Left colon (tissue), 2 donors: ENCODE data around the gene CWH43. TPM values are rescaled to one million over a fixed set of nuclear protein-coding genes. Genes with fewer than 3 reads are reported as not detected.
A peak's percentile ranks its signal among the peaks of the same experiment; 100 is the strongest.
"Not testable (repeated sequence)": the region's sequence is repeated elsewhere in the genome, so short reads cannot be mapped to it uniquely, and the experiment has no call there.

Source experiments
- ATAC-seq: fragments of 200-7000 bp; cut with Tn5 transposase; one replicate; pipeline ENCODE4 v1.9.1; 2020; ENCODE audit warnings: mild to moderate bottlenecking, moderate library complexity
- DNase-seq, 2 donors: peaks; one replicate each; pipeline ENCODE4 v3.0.0-alpha.2; 2020
- intact Hi-C, 2 donors: fragments of 100-400 bp; cut with DNase I in 1 of 2; cut with micrococcal nuclease in 1 of 2; formaldehyde crosslinking; loops; one replicate each; pipeline versions ENCODE4 v1.11.2 to v1.14.0; 2022; cut with DNase I, micrococcal nuclease
- total RNA-seq, 2 donors: library from RNA; stranded (reverse); fragmentation: NEBNext Ultra II Directional; extraction: Animal tissue kit (Norgen Biotek cat#: 25700); gene quantifications; one replicate each; pipeline ENCODE4 v1.2.1, GENCODE V29; 2021
- donor health status: DM: no; HTN: no; CAD: no.
- donor health status: DM: yes; HTN: yes; CAD: no.

The CWH43 gene
- total RNA-seq, 2 donors from 2014 or later, result 25.5 to 56.8 TPM

DNA sequence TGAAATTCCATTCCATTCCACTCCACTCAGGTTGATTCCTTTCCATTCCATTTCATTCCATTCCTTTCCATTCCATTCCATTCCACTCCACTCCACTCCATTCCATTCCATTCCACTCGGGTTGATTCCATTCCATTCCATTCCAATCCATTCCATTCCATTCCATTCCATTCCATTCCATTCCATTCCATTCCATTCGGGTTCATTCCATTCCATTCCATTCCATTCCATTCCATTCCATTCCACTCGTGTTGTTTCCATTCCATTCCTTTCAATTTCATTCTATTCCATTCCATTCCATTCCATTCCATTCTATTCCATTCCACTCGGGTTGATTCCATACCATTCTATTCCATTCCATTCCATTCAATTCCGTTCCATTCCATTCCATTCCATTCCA is 124.5 kb downstream of the CWH43 start:
- DNase-seq, intact Hi-C loops: not testable (repeated sequence)
- peak; percentile 65 for ATAC-seq

Other genes starting within 250 kb of the CWH43 start
- 100 to 1,000 TPM; 288 to 437 TPM for gene FRYL, start 206.0 kb upstream of the CWH43 start, total RNA-seq
- 100 to 1,000 TPM; 123 to 129 TPM for gene OCIAD1, start 155.2 kb upstream of the CWH43 start, total RNA-seq
- gene OCIAD2, start 79.5 kb upstream of the CWH43 start, total RNA-seq, result 100 to 1,000 TPM in 1 of 2 donors, 10 to 100 TPM in 1; 91.6 to 164 TPM